H1 (cell line): ENCODE results near the gene TIMM23. TPM values are rescaled to one million over a fixed set of nuclear protein-coding genes. Genes with fewer than 3 reads are reported as not detected.
A peak's percentile ranks its signal among the peaks of the same experiment; 100 is the strongest.
"Not testable (repeated sequence)": the region's sequence is repeated elsewhere in the genome, so short reads cannot be mapped to it uniquely, and the experiment has no call there.

Source experiments
- CTCF ChIA-PET: fragments of 300-600 bp; sonication (Branson Sonifier 250); formaldehyde crosslinking; loops from one replicate; lab custom pipeline; 2021; ENCODE audit not compliant: partially characterized antibody; lab: Charles Lee
- POLR2A ChIA-PET: fragments of 300-600 bp; sonication (Branson Sonifier 250); formaldehyde crosslinking; loops from one replicate; lab custom pipeline; 2021; ENCODE audit warnings: inconsistent platforms; ENCODE audit not compliant: partially characterized antibody; lab: Charles Lee
- DNase-seq, 2 experiments: peaks; one replicate each; pipeline versions ENCODE4 v3.0.0 to v3.0.0-alpha.2; 2010 to 2022; ENCODE audit warnings: low spot score in 2 of 2, low read depth in 1 of 2, mixed read lengths in 1 of 2
- FAIRE-seq: peaks from 2 replicates; lab custom pipeline; 2011; peaks lifted over from hg19 to GRCh38; lab: Jason Lieb, UNC
- H2AFZ ChIP-seq: 2 replicates; pipeline ENCODE4 v1.8.1; 2012; ENCODE audit warnings: low read length, inconsistent platforms
- H2AK5ac ChIP-seq: 2 replicates; pipeline ENCODE4 v1.6.1; 2013; ENCODE audit warnings: low read depth, low read length
- H2BK120ac ChIP-seq: replicated peaks from 2 replicates; pipeline ENCODE3; 2013; ENCODE audit warnings: low read depth, low read length, inconsistent platforms
- H2BK12ac ChIP-seq: 2 replicates; pipeline ENCODE4 v1.6.1; 2013; ENCODE audit warnings: low read depth, low read length
- H2BK15ac ChIP-seq: 2 replicates; pipeline ENCODE4 v1.6.1; 2013; ENCODE audit warnings: low read length
- H2BK20ac ChIP-seq: 2 replicates; pipeline ENCODE4 v1.6.1; 2013; ENCODE audit warnings: low read length
- H2BK5ac ChIP-seq: 2 replicates; pipeline ENCODE4 v1.6.1; 2013; ENCODE audit warnings: low read depth, low read length
- H3K14ac ChIP-seq: 2 replicates; pipeline ENCODE4 v1.6.1; 2013; ENCODE audit warnings: inconsistent platforms; ENCODE audit not compliant: insufficient read length
- H3K18ac ChIP-seq: 2 replicates; pipeline ENCODE4 v1.6.1; 2013; ENCODE audit warnings: low read length; ENCODE audit errors: extremely low read depth
- H3K23ac ChIP-seq: 2 replicates; pipeline ENCODE4 v1.6.1; 2013; ENCODE audit warnings: inconsistent platforms; ENCODE audit not compliant: insufficient read length
- H3K23me2 ChIP-seq: 2 replicates; pipeline ENCODE4 v1.6.1; 2013; ENCODE audit warnings: low read depth, low read length
- H3K27ac ChIP-seq: 2 replicates; pipeline ENCODE4 v1.6.1; 2011; ENCODE audit warnings: low read depth, low read length, inconsistent platforms
- H3K27me3 ChIP-seq, 4 experiments: replicated peaks in 1 of 4; 1 replicate in 1 of 4; 2 replicates in 3 of 4; pipeline versions ENCODE4 v1.6.1 to v1.8.1; 2011 to 2013; ENCODE audit warnings: low read length in 3 of 4, mild to moderate bottlenecking in 3 of 4, inconsistent platforms in 2 of 4, mixed read lengths in 2 of 4, moderate library complexity in 1 of 4; ENCODE audit not compliant: control insufficient read depth in 3 of 4, insufficient read depth in 3 of 4; ENCODE audit errors: extremely low read depth in 1 of 4
- H3K36me3 ChIP-seq, 4 experiments: 2 replicates each; pipeline versions ENCODE4 v1.6.1 to v1.8.1; 2011 to 2013; ENCODE audit warnings: mild to moderate bottlenecking in 4 of 4, low read length in 3 of 4, moderate library complexity in 2 of 4, control low read depth in 1 of 4, inconsistent platforms in 1 of 4; ENCODE audit not compliant: insufficient read depth in 4 of 4, control insufficient read depth in 2 of 4
- H3K4ac ChIP-seq: replicated peaks from 2 replicates; pipeline ENCODE3; 2013; ENCODE audit warnings: low read length, low read depth, mixed read lengths, inconsistent platforms; ENCODE audit not compliant: insufficient read length
- H3K4me1 ChIP-seq, 4 experiments: replicated peaks in 1 of 4; 1 replicate in 1 of 4; 2 replicates in 3 of 4; pipeline versions ENCODE4 v1.6.1 to v1.8.1; 2011 to 2013; ENCODE audit warnings: low read length in 3 of 4, inconsistent platforms in 2 of 4, mixed read lengths in 1 of 4; ENCODE audit not compliant: insufficient read depth in 4 of 4, control insufficient read depth in 3 of 4
- H3K4me2 ChIP-seq, 2 experiments: 2 replicates each; pipeline versions ENCODE4 v1.6.1 to v1.8.1; 2011 to 2013; ENCODE audit warnings: low read depth in 2 of 2, low read length in 2 of 2, control low read depth in 1 of 2, inconsistent platforms in 1 of 2, mild to moderate bottlenecking in 1 of 2; ENCODE audit not compliant: insufficient read depth in 1 of 2
- H3K4me3 ChIP-seq, 4 experiments: fragments of 200-600, 300-600 bp in 1 of 4; sonication (generic), shearing (Covaris generic), sonication (Bioruptor Twin) in 1 of 4; 2 replicates each; pipeline versions ENCODE4 v1.5.1 to v1.8.1; 2011 to 2016; ENCODE audit warnings: low read length in 4 of 4, low read depth in 3 of 4, control low read depth in 2 of 4, inconsistent platforms in 2 of 4, mild to moderate bottlenecking in 2 of 4, mixed read lengths in 1 of 4, moderate library complexity in 1 of 4; ENCODE audit not compliant: insufficient read depth in 2 of 4; ENCODE audit errors: extremely low read depth in 1 of 4
- H3K56ac ChIP-seq: replicated peaks from 2 replicates; pipeline ENCODE3; 2013; ENCODE audit warnings: low read depth, mild to moderate bottlenecking, mixed read lengths, low read length, inconsistent platforms; ENCODE audit not compliant: insufficient read length
- H3K79me1 ChIP-seq: 2 replicates; pipeline ENCODE4 v1.6.1; 2013; ENCODE audit warnings: low read depth, low read length, control low read depth
- H3K79me2 ChIP-seq, 2 experiments: 2 replicates each; pipeline versions ENCODE4 v1.6.1 to v1.8.1; 2012 to 2013; ENCODE audit warnings: low read length in 2 of 2, mild to moderate bottlenecking in 2 of 2, inconsistent platforms in 1 of 2; ENCODE audit not compliant: insufficient read depth in 2 of 2, control insufficient read depth in 1 of 2
- H3K9ac ChIP-seq, 4 experiments: replicated peaks in 1 of 4; 1 replicate in 1 of 4; 2 replicates in 3 of 4; pipeline versions ENCODE4 v1.6.1 to v1.8.1; 2011 to 2013; ENCODE audit warnings: low read depth in 3 of 4, low read length in 3 of 4, control low read depth in 2 of 4, mild to moderate bottlenecking in 2 of 4, moderate library complexity in 2 of 4, inconsistent platforms in 1 of 4; ENCODE audit errors: extremely low read depth in 1 of 4
- H3K9me3 ChIP-seq, 2 experiments: 2 replicates each; pipeline versions ENCODE4 v1.6.1 to v1.8.1; 2012 to 2013; ENCODE audit warnings: mild to moderate bottlenecking in 2 of 2, moderate library complexity in 2 of 2, control low read depth in 1 of 2, inconsistent platforms in 1 of 2, low read depth in 1 of 2, low read length in 1 of 2, mixed read lengths in 1 of 2; ENCODE audit not compliant: insufficient read depth in 2 of 2
- H4K20me1 ChIP-seq, 2 experiments: replicated peaks in 1 of 2; 2 replicates each; pipeline versions ENCODE3 to v1.8.1; 2011 to 2013; ENCODE audit warnings: inconsistent platforms in 2 of 2, low read length in 2 of 2, mild to moderate bottlenecking in 1 of 2; ENCODE audit not compliant: insufficient read depth in 2 of 2, control insufficient read depth in 1 of 2
- H4K5ac ChIP-seq: 2 replicates; pipeline ENCODE4 v1.6.1; 2013; ENCODE audit warnings: low read length, low read depth, mixed read lengths, inconsistent platforms; ENCODE audit not compliant: insufficient read length
- H4K8ac ChIP-seq: 2 replicates; pipeline ENCODE4 v1.8.0; 2013; ENCODE audit warnings: mild to moderate bottlenecking, moderate library complexity, low read length, inconsistent platforms; ENCODE audit not compliant: insufficient read depth; ENCODE audit errors: extremely low read depth
- H4K91ac ChIP-seq: replicated peaks from 2 replicates; pipeline ENCODE3; 2013; ENCODE audit warnings: low read length, mixed read lengths, inconsistent platforms; ENCODE audit not compliant: insufficient read length
- POLR2A ChIP-seq, 2 experiments: IDR thresholded peaks; 1 replicate in 1 of 2; 2 replicates in 1 of 2; pipeline ENCODE4 v1.6.1; 2011; ENCODE audit warnings: low read depth in 2 of 2, low read length in 2 of 2, mild to moderate bottlenecking in 2 of 2; ENCODE audit errors: control extremely low read depth in 1 of 2
- WGBS, 2 experiments: shearing (Covaris generic) in 1 of 2; methylation state at CpG; one replicate each; pipeline versions ENCODE4 v1.1.6 to v1.1.7; 2013 to 2015; ENCODE audit warnings: low lambda C conversion rate in 2 of 2, mixed read lengths in 2 of 2, inconsistent platforms in 1 of 2, low coverage in 1 of 2, missing lambda C conversion rate in 1 of 2; ENCODE audit not compliant: insufficient replicate concordance in 2 of 2, insufficient coverage in 1 of 2, insufficient read length in 1 of 2; ENCODE audit errors: extremely low coverage in 1 of 2, missing lambda C conversion rate in 1 of 2; 5-methylcytosine and 5-hydroxymethylcytosine counted together
- polyA plus RNA-seq, 7 experiments: library from polyadenylated mRNA; depleted of rRNA in 3 of 7; stranded (reverse) in 5 of 7; unstranded in 2 of 7; fragments of >200 nt in 5 of 7; fragments of 200-250 nt in 2 of 7; gene quantifications; 1 replicate in 5 of 7; 2 replicates in 1 of 7; 4 replicates in 1 of 7; pipeline versions ENCODE4 v1.2.1 to v1.2.3, GENCODE V29; 2011 to 2013; ENCODE audit warnings: missing spikeins in 2 of 7, mixed read lengths in 2 of 7
- total RNA-seq: library from RNA; stranded (reverse); fragmentation: NEBNext Ultra II Directional; extraction: Animal tissue kit (Norgen Biotek cat#: 25700); gene quantifications from 2 replicates; pipeline ENCODE4 v1.2.1, GENCODE V29; 2021

The TIMM23 gene
- total and polyA plus RNA-seq, 2 of the 8 experiments (the other 6 are each of a cell fraction or from before 2014, with no cell fraction given), result 101 to 130 TPM

DNA sequence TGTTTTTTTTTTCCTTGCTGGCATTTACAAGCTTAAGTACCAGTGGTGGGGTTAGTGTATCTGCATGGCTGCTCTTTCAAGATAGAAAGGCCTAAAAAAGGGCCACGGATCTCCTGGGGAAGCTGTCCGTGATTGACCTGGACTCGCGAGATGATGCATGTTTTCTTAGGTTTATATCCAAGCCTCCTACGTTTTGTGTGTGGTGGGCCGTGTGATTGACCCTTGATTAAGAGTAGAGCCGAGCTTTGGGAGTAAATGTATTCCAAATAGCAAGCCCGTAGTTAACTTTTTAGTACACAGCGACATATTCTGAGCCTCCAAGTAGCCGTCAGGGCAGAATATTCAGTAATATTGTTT, 502 bp downstream of the TIMM23 start:
- WGBS, 2 experiments, result 3% methylated on average over 9 of the region's 10 CpGs; no CpG with 5 or more reads in 1 of the 2 experiments
- H3K27me3 ChIP-seq, H3K4me1 ChIP-seq, H4K8ac ChIP-seq, FAIRE-seq, H2AK5ac ChIP-seq, H2BK5ac ChIP-seq, DNase-seq, H3K36me3 ChIP-seq, H2BK15ac ChIP-seq, H3K23me2 ChIP-seq, H3K18ac ChIP-seq, H3K56ac ChIP-seq, POLR2A ChIA-PET, H2BK12ac ChIP-seq, H4K91ac ChIP-seq, H3K9me3 ChIP-seq, H4K5ac ChIP-seq, H2BK120ac ChIP-seq, H3K4ac ChIP-seq, H2BK20ac ChIP-seq, H3K14ac ChIP-seq, H2AFZ ChIP-seq, H3K23ac ChIP-seq, H3K79me1 ChIP-seq, H4K20me1 ChIP-seq: not testable (repeated sequence)
- TF ChIP-seq POLR2A (IDR thresholded peaks at IDR 0.05; ENCODE audit: control extremely low read depth in 1 of 2, low read depth in 2 of 2, low read length in 2 of 2), result peak in 1 of 2 experiments; percentile 2; a peak in 1 of 3 replicates
- peak overlapping the region; percentile 73; the same call in 1 of the 2 replicates for H3K27ac ChIP-seq
- H3K79me2 ChIP-seq, result peaks cover 12 to 74% of the 10 kb centered on the region in 2 experiments
- H3K4me3 ChIP-seq, result peak overlapping the region; percentile 66 to 92 (median 82)
- H3K9ac ChIP-seq, result peak overlapping the region; percentile 49 to 92 (median 80)
- peak overlapping the region; percentile 63 to 84; a peak in 3 of 4 replicates for H3K4me2 ChIP-seq
- CTCF ChIA-PET, result interaction anchor here (0.7 kb wide), 1 partner anchor 104 kb away, joined by 3 read pairs; no protein-coding TSS in a partner anchor

DNA sequence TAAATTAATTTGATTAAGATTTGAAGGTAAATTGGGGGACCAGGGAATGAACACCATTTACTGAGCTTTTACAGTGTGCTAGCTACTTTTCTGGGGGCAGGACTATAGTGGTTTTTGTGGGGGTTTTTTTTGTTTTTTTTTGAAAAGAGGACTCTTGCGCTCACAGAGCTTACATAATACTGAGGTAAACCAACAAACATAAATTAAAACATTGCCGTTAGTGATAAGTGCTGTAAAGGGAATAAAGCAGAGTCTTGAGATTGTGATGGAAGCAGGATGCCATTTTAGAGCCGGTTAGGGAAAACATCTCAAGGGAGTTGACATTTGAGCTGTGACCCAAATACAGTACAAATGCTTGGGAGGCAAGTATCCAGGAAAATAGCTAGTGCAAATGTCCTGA, 1.8 kb downstream of the TIMM23 start:
- H3K4me1 ChIP-seq, H3K79me1 ChIP-seq, H3K56ac ChIP-seq, FAIRE-seq, H3K18ac ChIP-seq, H3K4me3 ChIP-seq, H2BK5ac ChIP-seq, H2AFZ ChIP-seq, H3K27me3 ChIP-seq, H3K27ac ChIP-seq, H3K23ac ChIP-seq, POLR2A ChIA-PET, H2BK12ac ChIP-seq, H2BK20ac ChIP-seq, H3K9me3 ChIP-seq, H3K4ac ChIP-seq, H4K8ac ChIP-seq, H2BK120ac ChIP-seq, H4K20me1 ChIP-seq, H4K91ac ChIP-seq, H3K36me3 ChIP-seq, H2BK15ac ChIP-seq, H2AK5ac ChIP-seq, H3K23me2 ChIP-seq, DNase-seq, H3K14ac ChIP-seq, H4K5ac ChIP-seq: not testable (repeated sequence)
- peak overlapping the region in 1 of 4 experiments; percentile 34; a peak in 1 of 7 replicates for H3K9ac ChIP-seq
- CTCF ChIA-PET, result interaction anchor here (0.7 kb wide), 1 partner anchor 914 kb away, joined by 3 read pairs; no protein-coding TSS in a partner anchor
- 86% methylated on average over 3 of the region's 3 CpGs; no CpG with 5 or more reads in 1 of the 2 experiments for WGBS, 2 experiments
- H3K4me2 ChIP-seq, result peak overlapping the region; percentile 63 to 84; a peak in 1 of 4 replicates
- H3K79me2 ChIP-seq, result peaks cover 12 to 65% of the 10 kb centered on the region in 2 experiments
